Transverse colon (tissue), 4 donors: Measurements from ENCODE around the gene INO80E. TPM values are rescaled to one million over a fixed set of nuclear protein-coding genes. Genes with fewer than 3 reads are reported as not detected.
"Not testable (repeated sequence)": the region's sequence is repeated elsewhere in the genome, so short reads cannot be mapped to it uniquely, and the experiment has no call there.

Source experiments
- DNase-seq: peaks from one replicate; pipeline ENCODE4 v3.0.0-alpha.2; 2019
- H3K27ac ChIP-seq, 4 donors: fragments of 200-600 bp; sonication (generic); 2 replicates each; pipeline ENCODE4 v1.5.1; 2016 to 2018; ENCODE audit warnings: inconsistent platforms in 4 of 4
- H3K27me3 ChIP-seq: fragments of 200-600 bp; sonication (generic); 2 replicates; pipeline ENCODE4 v1.5.1; 2017; ENCODE audit warnings: inconsistent platforms
- H3K36me3 ChIP-seq, 4 donors: fragments of 200-600 bp; sonication (generic); 2 replicates each; pipeline ENCODE4 v1.5.1; 2017 to 2019; ENCODE audit warnings: inconsistent platforms in 4 of 4
- H3K4me1 ChIP-seq, 4 donors: fragments of 200-600 bp; sonication (generic); 2 replicates each; pipeline ENCODE4 v1.5.1; 2017 to 2020; ENCODE audit warnings: inconsistent platforms in 4 of 4
- H3K4me3 ChIP-seq, 4 donors: fragments of 200-600 bp; sonication (generic); 1 replicate in 1 of 4; 2 replicates in 3 of 4; pipeline versions ENCODE4 v1.5.1 to v1.6.1; 2017 to 2019; ENCODE audit warnings: inconsistent platforms in 4 of 4
- H3K9me3 ChIP-seq, 2 donors: fragments of 200-600 bp; sonication (generic); 2 replicates each; pipeline ENCODE4 v1.5.1; 2017 to 2019; ENCODE audit warnings: inconsistent platforms in 2 of 2
- CTCF ChIP-seq, 5 experiments: fragments of 200-600 bp in 3 of 5; fragments of 450-650 bp in 2 of 5; sonication (generic) in 3 of 5; IDR thresholded peaks; 1 replicate in 2 of 5; 2 replicates in 3 of 5; pipeline ENCODE4 v1.5.1; 2016 to 2017; ENCODE audit warnings: antibody characterized with exemption in 5 of 5, inconsistent platforms in 3 of 5, mild to moderate bottlenecking in 2 of 5, moderate library complexity in 1 of 5
- EP300 ChIP-seq: sonication (generic); formaldehyde crosslinking; IDR thresholded peaks from one replicate; pipeline ENCODE4 v1.6.1; 2017; ENCODE audit warnings: antibody characterized with exemption, low read depth
- POLR2A ChIP-seq: fragments of 450-650 bp; IDR thresholded peaks from one replicate; pipeline ENCODE4 v1.6.1; 2016; ENCODE audit warnings: antibody characterized with exemption, mild to moderate bottlenecking, moderate library complexity
- POLR2AphosphoS5 ChIP-seq, 3 donors: sonication (generic); formaldehyde crosslinking; IDR thresholded peaks; one replicate each; pipeline ENCODE4 v1.6.1; 2016; ENCODE audit warnings: antibody characterized with exemption in 3 of 3
- WGBS, 2 donors: methylation state at CpG; one replicate each; pipeline ENCODE4 v1.1.5; 2018; ENCODE audit warnings: low coverage in 1 of 2; 5-methylcytosine and 5-hydroxymethylcytosine counted together
- in situ Hi-C, 4 donors: fragments of 200-750 bp; cut with MboI; loops; one replicate each; pipeline versions ENCODE4 v1.15.0 to v1.15.1; 2017; ENCODE audit warnings: low sequenced_read_pairs in 3 of 4, low pct_ligation_motif_present in 1 of 4, low pct_unique_long_range_greater_than_20kb in 1 of 4
- intact Hi-C: fragments of 100-400 bp; cut with DNase I; formaldehyde crosslinking; loops from one replicate; pipeline ENCODE4 v1.15.1; 2023; ENCODE audit warnings: low total_unique reads
- total RNA-seq, 4 donors: library from RNA; depleted of rRNA; stranded (reverse); fragments of >200 nt; gene quantifications; one replicate each; pipeline ENCODE4 v1.1.0, GENCODE V29; 2016

The INO80E gene
- total RNA-seq, 4 donors from 2014 or later, result 65.6 to 94.3 (median 73.0) TPM

- no peaks in the 10 kb centered on the region for H3K9me3 ChIP-seq
- peaks cover 8 to 22% (median 15%) of the 10 kb centered on the region in 4 donors for H3K4me1 ChIP-seq
- 1% methylated on average over 49 of the region's 99 CpGs; no CpG with 5 or more reads in 1 of the 2 donors for WGBS, 2 donors
- H3K4me3 ChIP-seq, result peak within 1 kb of the TSS in 3 of 4 donors; percentile 9 to 48 (median 34)
- no peaks in the 10 kb centered on the region for H3K36me3 ChIP-seq
- intact Hi-C loops, result no loop called here
- in situ Hi-C loops, result loop anchor here in 2 of 4 donors (25.0 kb wide), 2 partner anchors 149 to 324 kb away; partner anchors contain the start of genes CDIPT (in 2 of the 2) and QPRT (in 1 of the 2)
- DNase-seq, result no peak
- TF ChIP-seq POLR2A, result no peak
- TF ChIP-seq CTCF (IDR thresholded peaks at IDR 0.05), result no peak
- TF ChIP-seq POLR2AphosphoS5 (IDR thresholded peaks at IDR 0.05), result no peak
- TF ChIP-seq EP300, result no peak
- no peak within 1 kb of the TSS for H3K27ac ChIP-seq
- H3K27me3 ChIP-seq, result peaks cover 42% of the 10 kb centered on the region
Measured at GRCh38 chr16:30010844-30011713, 15.0 kb downstream of the INO80E start, which contains the start of gene DOC2A. Gene DOC2A (minus strand): TSS chr16:30011027. CDS start chr16:30010222, 805 bp downstream.

DNA sequence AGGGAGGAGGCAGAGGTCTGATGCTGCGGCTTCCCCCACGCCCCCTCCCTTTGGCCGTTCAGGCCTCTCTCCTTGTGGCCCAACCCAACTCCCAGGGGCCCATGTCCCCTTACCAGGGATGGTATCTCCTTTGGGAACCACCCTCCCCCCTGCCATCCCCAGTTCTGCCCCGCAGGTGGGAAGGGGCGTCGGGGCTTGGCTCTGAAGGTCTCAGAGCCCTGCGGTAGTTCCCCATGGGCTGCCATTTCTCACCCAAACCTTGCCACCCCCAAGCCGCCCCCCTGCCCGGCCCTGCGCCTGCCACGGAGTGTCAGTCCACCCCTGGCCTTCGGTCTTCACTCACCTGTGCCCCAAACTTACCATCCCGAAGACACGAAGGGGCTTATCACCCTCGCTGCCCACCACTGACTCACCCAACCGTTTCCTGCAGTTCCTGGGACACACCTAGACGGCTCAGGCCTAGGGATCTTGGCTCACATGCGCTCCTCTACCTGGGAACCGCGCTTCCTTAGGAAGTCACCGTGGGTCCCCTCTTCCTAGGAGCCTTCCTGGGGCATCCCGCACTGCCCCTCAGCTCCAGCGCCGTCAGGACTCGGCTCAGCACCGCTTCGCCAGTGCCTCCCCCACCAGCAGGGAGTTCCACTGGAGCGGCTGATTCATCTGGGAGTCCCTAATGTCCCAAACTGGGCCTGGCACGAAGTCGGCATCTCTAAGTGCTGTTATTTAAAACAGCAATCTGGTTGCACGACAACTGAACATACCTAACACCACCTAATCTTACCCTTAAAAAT is 15.9 kb downstream of the INO80E start:
- peaks cover 42% of the 10 kb centered on the region for H3K27me3 ChIP-seq
- H3K4me3 ChIP-seq, result peak overlapping the region in 2 of 4 donors; percentile 34 to 48
- WGBS, 2 donors, result 50% methylated on average over 28 of the region's 31 CpGs; no CpG with 5 or more reads in 1 of the 2 donors
- peaks cover 8 to 22% (median 15%) of the 10 kb centered on the region in 4 donors for H3K4me1 ChIP-seq
- no peak overlapping the region for H3K27ac ChIP-seq
- intact Hi-C loops (no loop called here), in situ Hi-C loops (loop anchor here in 2 of 4 donors (25.0 kb wide), 2 partner anchors 150 to 325 kb away; partner anchors contain the start of genes CDIPT (in 2 of the 2) and QPRT (in 1 of the 2))
- TF ChIP-seq POLR2A, result no peak
- no peaks in the 10 kb centered on the region for H3K9me3 ChIP-seq
- H3K36me3 ChIP-seq, result no peaks in the 10 kb centered on the region
- no peak for DNase-seq

GRCh38 chr16:30012598-30012997 is 16.6 kb downstream of the INO80E start:
- intact Hi-C loops, H3K9me3 ChIP-seq, H3K27ac ChIP-seq, DNase-seq, H3K4me3 ChIP-seq, H3K36me3 ChIP-seq: not testable (repeated sequence)
- 76 to 87% methylated on average over 8 to 14 of the region's 14 CpGs for WGBS, 2 donors
- in situ Hi-C loops, result loop anchor here in 2 of 4 donors (25.0 kb wide), 2 partner anchors 150 to 325 kb away; partner anchors contain the start of genes CDIPT (in 2 of the 2) and QPRT (in 1 of the 2)
- Histone ChIP-seq H3K27me3 (peaks cover 42% of the 10 kb centered on the region), H3K4me1 (peaks cover 8 to 22% (median 15%) of the 10 kb centered on the region in 4 donors)

DNA sequence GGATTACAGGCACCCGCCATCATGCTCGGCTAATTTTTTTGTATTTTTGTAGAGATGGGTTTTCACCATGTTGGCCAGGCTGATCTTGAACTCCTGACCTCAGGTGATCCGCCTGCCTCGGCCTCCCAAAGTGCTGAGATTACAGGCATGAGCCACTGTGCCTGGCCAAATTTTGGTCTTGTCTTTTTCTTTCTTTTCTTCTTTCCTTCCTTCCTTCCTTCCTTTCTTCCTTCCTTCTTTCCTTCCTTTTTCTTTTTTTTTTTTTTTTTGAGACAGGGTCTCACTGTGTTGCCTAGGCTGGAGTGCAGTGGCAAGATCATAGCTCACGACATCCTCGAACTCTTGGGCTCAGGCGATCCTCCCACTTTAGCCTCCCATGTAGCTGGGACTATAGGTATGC is 19.4 kb downstream of the INO80E start:
- in situ Hi-C loops (loop anchor here in 2 of 4 donors (25.0 kb wide), 2 partner anchors 153 to 328 kb away; partner anchors contain the start of genes CDIPT (in 2 of the 2) and QPRT (in 1 of the 2)), intact Hi-C loops (loop anchor here (5.0 kb wide), 1 partner anchor 1758 kb away; no protein-coding TSS in a partner anchor)
- peaks cover 6 to 14% (median 13%) of the 10 kb centered on the region in 4 donors for H3K4me1 ChIP-seq
- not testable (repeated sequence) for H3K4me3 ChIP-seq, H3K9me3 ChIP-seq, DNase-seq, H3K27ac ChIP-seq, H3K36me3 ChIP-seq
- WGBS, 2 donors, result 94% methylated on average over 7 of the region's 7 CpGs; no CpG with 5 or more reads in 1 of the 2 donors
- H3K27me3 ChIP-seq, result peaks cover 24% of the 10 kb centered on the region

DNA sequence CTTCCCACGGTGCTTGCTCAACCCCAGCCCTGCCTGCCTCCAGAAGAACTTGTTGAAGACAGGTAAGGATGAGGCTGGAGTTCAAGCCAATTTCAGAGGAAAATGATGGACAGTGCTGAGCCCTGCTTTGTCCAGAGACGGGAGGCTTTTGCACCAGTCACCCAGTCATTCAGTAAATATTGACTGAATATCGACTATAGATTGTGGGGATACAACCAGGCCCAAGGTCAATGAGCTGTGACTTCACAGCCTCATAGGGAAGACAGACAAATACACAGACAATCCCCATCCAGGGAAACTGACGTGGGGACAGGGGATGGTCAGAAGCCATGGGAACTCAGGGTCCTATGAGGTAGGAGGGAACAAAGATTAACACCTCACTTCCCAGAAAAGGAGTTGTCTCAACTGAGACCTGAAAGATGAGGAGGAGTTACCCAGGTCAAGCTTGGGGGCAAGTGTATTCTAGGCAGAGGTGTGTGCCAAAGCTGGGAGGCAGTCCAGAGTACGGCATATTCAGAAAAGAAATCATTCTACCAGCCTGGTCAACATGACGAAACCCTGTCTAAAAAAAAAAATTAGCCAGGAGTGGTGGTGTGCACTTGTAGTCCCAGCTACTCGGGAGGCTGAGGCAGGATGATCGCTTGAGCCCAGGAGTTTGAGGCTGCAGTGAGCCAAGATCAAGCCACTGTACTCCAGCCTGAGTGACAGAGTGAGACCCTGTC is 20.7 kb downstream of the INO80E start:
- Histone ChIP-seq H3K27ac (no peak overlapping the region), H3K36me3 (no peaks in the 10 kb centered on the region), H3K4me3 (no peak overlapping the region), H3K27me3 (peaks cover 11% of the 10 kb centered on the region), H3K9me3 (no peaks in the 10 kb centered on the region), H3K4me1 (peaks cover 0 to 10% (median 4%) of the 10 kb centered on the region in 4 donors)
- WGBS, 2 donors, result 69 to 95% methylated on average over 3 to 8 of the region's 8 CpGs
- TF ChIP-seq POLR2A (no peak), POLR2AphosphoS5 (IDR thresholded peaks at IDR 0.05) (no peak), CTCF (IDR thresholded peaks at IDR 0.05) (no peak), EP300 (no peak)
- in situ Hi-C loops (loop anchor here in 2 of 4 donors (25.0 kb wide), 2 partner anchors 154 to 329 kb away; partner anchors contain the start of genes CDIPT (in 2 of the 2) and QPRT (in 1 of the 2)), intact Hi-C loops (loop anchor here (5.0 kb wide), 1 partner anchor 1759 kb away; no protein-coding TSS in a partner anchor)
- no peak for DNase-seq
